Measurements from ENCODE around the gene OCEL1. TPM values are rescaled to one million over a fixed set of nuclear protein-coding genes. Genes with fewer than 3 reads are reported as not detected.

The OCEL1 gene
- total RNA-seq (10 to 100 TPM; 35.4 to 38.0 TPM), polyA plus RNA-seq (ENCODE audit: insufficient read length in 6 of 6) (10 to 100 TPM in 5 of 6 donors, 1 to 10 TPM in 1; 9.7 to 21.2 (median 11.9) TPM)
- long read RNA-seq, donor 1, transcript OCEL1-201 (6 exons, 1,133 nt), result major isoform, 5 of 6 reads
- long read RNA-seq, donor 1, partial matches to known transcripts, result 0 of 6 reads
- long read RNA-seq, donor 1, other reads (novel, unspliced or antisense), result 0 of 6 reads
- long read RNA-seq, donor 2, partial matches to known transcripts, result 0 of 2 reads
- long read RNA-seq, donor 2, other reads (novel, unspliced or antisense), result 0 of 2 reads
- long read RNA-seq, donor 3, partial matches to known transcripts, result 0 of 4 reads
- long read RNA-seq, donor 3, other reads (novel, unspliced or antisense), result 0 of 4 reads
- long read RNA-seq, donor 4, transcript OCEL1-201 (6 exons, 1,133 nt), result major isoform, 10 of 25 reads
- long read RNA-seq, donor 4, transcript OCEL1-211 (6 exons, 878 nt), result minor isoform, 6 of 25 reads
- long read RNA-seq, donor 4, partial matches to known transcripts, result 5 of 25 reads
- long read RNA-seq, donor 4, other reads (novel, unspliced or antisense), result 3 of 25 reads
- long read RNA-seq, donor 5, partial matches to known transcripts, result 0 of 2 reads
- long read RNA-seq, donor 5, other reads (novel, unspliced or antisense), result 0 of 2 reads
- long read RNA-seq, donor 6, partial matches to known transcripts, result 0 of 3 reads
- long read RNA-seq, donor 6, other reads (novel, unspliced or antisense), result 0 of 3 reads
- long read RNA-seq, donor 7, partial matches to known transcripts, result 0 of 2 reads
- long read RNA-seq, donor 7, other reads (novel, unspliced or antisense), result 0 of 2 reads
- long read RNA-seq, donor 8, partial matches to known transcripts, result 0 of 2 reads
- long read RNA-seq, donor 8, other reads (novel, unspliced or antisense), result 0 of 2 reads
- long read RNA-seq, donor 9, result 0 reads
- long read RNA-seq, donor 10, transcript OCEL1-211 (6 exons, 878 nt), result minor isoform, 5 of 31 reads
- long read RNA-seq, donor 10, transcript OCEL1-201 (6 exons, 1,133 nt), result major isoform, 12 of 31 reads
- long read RNA-seq, donor 10, partial matches to known transcripts, result 3 of 31 reads
- long read RNA-seq, donor 10, other reads (novel, unspliced or antisense), result 4 of 31 reads
- long read RNA-seq, donor 11, result 0 reads
- long read RNA-seq, donor 12, partial matches to known transcripts, result 5 of 7 reads
- long read RNA-seq, donor 12, other reads (novel, unspliced or antisense), result 0 of 7 reads

GRCh38 chr19:17226002-17226933 is at the start of gene OCEL1:
Gene OCEL1 (plus strand): TSS chr19:17226226. CDS start chr19:17226248, 22 bp downstream.
- no peak for TF ChIP-seq CTCF (IDR thresholded peaks at IDR 0.05)
- intact Hi-C loops (cut with DNase I), result no loop called here
- peak; percentile 97 to 99 (median 98) for DNase-seq

GRCh38 chr19:17178291-17178690 is 47.7 kb upstream of the OCEL1 start:
- DNase-seq (no peak), ATAC-seq (no peak)
- no peaks in the 10 kb centered on the region for H3K27me3 ChIP-seq
- no peak overlapping the region for H3K4me3 ChIP-seq
- TF ChIP-seq CTCF (IDR thresholded peaks at IDR 0.05), result no peak
- no peaks in the 10 kb centered on the region for H3K9me3 ChIP-seq
- H3K27ac ChIP-seq, result no peak overlapping the region
- peaks cover 0 to 98% of the 10 kb centered on the region in 2 donors for H3K36me3 ChIP-seq
- intact Hi-C loops (cut with DNase I), result no loop called here
- H3K4me1 ChIP-seq, result peaks cover 0 to 12% of the 10 kb centered on the region in 2 donors

More at GRCh38 chr19:17226002-17226933, at the start of gene OCEL1:
- H3K9me3 ChIP-seq, result no peaks in the 10 kb centered on the region
- no peaks in the 10 kb centered on the region for H3K27me3 ChIP-seq
- H3K4me3 ChIP-seq, result peak within 1 kb of the TSS; percentile 57 to 68
- peak; percentile 97 for ATAC-seq
- H3K27ac ChIP-seq, result peak within 1 kb of the TSS; percentile 66 to 95
- peaks cover 9 to 27% of the 10 kb centered on the region in 2 donors for H3K4me1 ChIP-seq
- H3K36me3 ChIP-seq, result peaks cover 0 to 24% of the 10 kb centered on the region in 2 donors

GRCh38 chr19:17180997-17181702 is 44.9 kb upstream of the OCEL1 start:
- H3K36me3 ChIP-seq, result peaks cover 0 to 93% of the 10 kb centered on the region in 2 donors

More at GRCh38 chr19:17180997-17181702, 44.9 kb upstream of the OCEL1 start:
- ATAC-seq, result no peak
- DNase-seq, result no peak
- Histone ChIP-seq H3K9me3 (no peaks in the 10 kb centered on the region), H3K4me3 (no peak overlapping the region), H3K27ac (no peak overlapping the region), H3K27me3 (no peaks in the 10 kb centered on the region), H3K4me1 (peaks cover 0 to 21% of the 10 kb centered on the region in 2 donors)
- intact Hi-C loops (cut with DNase I), result no loop called here
- no peak for TF ChIP-seq CTCF (IDR thresholded peaks at IDR 0.05)

Measured in left lung (tissue), 14 donors.